Liver (tissue), 9 donors: Measurements from ENCODE around the gene MUCL3. TPM values are rescaled to one million over a fixed set of nuclear protein-coding genes. Genes with fewer than 3 reads are reported as not detected.

ENCODE experiments used
- DNase-seq: peaks from one replicate; pipeline ENCODE4 v3.0.0-alpha.2; 2017; ENCODE audit warnings: low spot score
- H3K27ac ChIP-seq, 2 donors: one replicate each; pipeline ENCODE4 v1.7.0; 2013; ENCODE audit warnings: inconsistent platforms in 2 of 2, low read length in 2 of 2, control low read depth in 1 of 2, low read depth in 1 of 2, mild to moderate bottlenecking in 1 of 2
- H3K27me3 ChIP-seq, 4 donors: one replicate each; pipeline versions ENCODE4 v1.6.1 to v1.7.0; 2013; ENCODE audit warnings: low read length in 3 of 4, inconsistent platforms in 1 of 4, mild to moderate bottlenecking in 1 of 4, moderate library complexity in 1 of 4; ENCODE audit not compliant: control insufficient read depth in 4 of 4, insufficient read depth in 4 of 4
- H3K36me3 ChIP-seq, 4 donors: one replicate each; pipeline versions ENCODE4 v1.6.1 to v1.7.0; 2013; ENCODE audit warnings: low read length in 3 of 4, mild to moderate bottlenecking in 3 of 4, low read depth in 1 of 4, moderate library complexity in 1 of 4; ENCODE audit not compliant: control insufficient read depth in 4 of 4, insufficient read depth in 3 of 4
- H3K4me1 ChIP-seq, 4 donors: one replicate each; pipeline versions ENCODE4 v1.6.1 to v1.7.0; 2013; ENCODE audit warnings: low read length in 3 of 4, mild to moderate bottlenecking in 3 of 4, moderate library complexity in 1 of 4; ENCODE audit not compliant: control insufficient read depth in 4 of 4, insufficient read depth in 4 of 4
- H3K4me3 ChIP-seq, 3 donors: one replicate each; pipeline versions ENCODE4 v1.6.1 to v1.7.0; 2013; ENCODE audit warnings: low read length in 3 of 3, control low read depth in 1 of 3, low read depth in 1 of 3, mild to moderate bottlenecking in 1 of 3
- H3K9ac ChIP-seq, 2 donors: one replicate each; pipeline ENCODE4 v1.7.0; 2013; ENCODE audit warnings: low read length in 2 of 2, mild to moderate bottlenecking in 2 of 2, moderate library complexity in 2 of 2, control low read depth in 1 of 2, low read depth in 1 of 2
- H3K9me3 ChIP-seq, 4 donors: one replicate each; pipeline versions ENCODE4 v1.6.1 to v1.7.0; 2013; ENCODE audit warnings: low read length in 3 of 4; ENCODE audit not compliant: control insufficient read depth in 4 of 4
- ATF3 ChIP-seq: IDR thresholded peaks from 2 replicates; pipeline ENCODE4 v1.6.1; 2016; ENCODE audit warnings: antibody characterized with exemption
- EGR1 ChIP-seq, 2 donors: IDR thresholded peaks; 2 replicates each; pipeline ENCODE4 v1.6.1; 2016 to 2018; ENCODE audit warnings: antibody characterized with exemption in 2 of 2, low read depth in 2 of 2
- FOXA2 ChIP-seq: IDR thresholded peaks from 2 replicates; pipeline ENCODE4 v1.6.1; 2016; ENCODE audit warnings: antibody characterized with exemption
- GABPA ChIP-seq, 2 donors: IDR thresholded peaks in 1 of 2; conservative IDR thresholded peaks in 1 of 2; 2 replicates each; pipeline ENCODE4 v1.6.1; 2016; ENCODE audit warnings: antibody characterized with exemption in 2 of 2, mild to moderate bottlenecking in 1 of 2, moderate library complexity in 1 of 2
- HNF4A ChIP-seq, 2 donors: conservative IDR thresholded peaks; 2 replicates each; pipeline ENCODE4 v1.6.1; 2016; ENCODE audit warnings: antibody characterized with exemption in 2 of 2, mild to moderate bottlenecking in 2 of 2
- JUND ChIP-seq, 2 donors: IDR thresholded peaks; 2 replicates each; pipeline ENCODE4 v1.6.1; 2016; ENCODE audit warnings: antibody characterized with exemption in 2 of 2
- MAX ChIP-seq: IDR thresholded peaks from 2 replicates; pipeline ENCODE4 v1.6.1; 2016; ENCODE audit warnings: antibody characterized with exemption
- REST ChIP-seq: IDR thresholded peaks from 2 replicates; pipeline ENCODE4 v1.6.1; 2016; ENCODE audit warnings: antibody characterized with exemption, mild to moderate bottlenecking
- RXRA ChIP-seq, 2 donors: IDR thresholded peaks; 2 replicates each; pipeline ENCODE4 v1.6.1; 2017 to 2018; ENCODE audit warnings: antibody characterized with exemption in 2 of 2, mild to moderate bottlenecking in 1 of 2
- YY1 ChIP-seq: IDR thresholded peaks from 2 replicates; pipeline ENCODE4 v1.6.1; 2016; ENCODE audit warnings: antibody characterized with exemption, mild to moderate bottlenecking
- ZBTB33 ChIP-seq: IDR thresholded peaks from 2 replicates; pipeline ENCODE4 v1.6.1; 2016; ENCODE audit warnings: antibody characterized with exemption
- WGBS: extraction: QIAGEN DNeasy Blood & Tissue Kit; methylation state at CpG from one replicate; pipeline ENCODE4 v1.1.7; 2013; 5-methylcytosine and 5-hydroxymethylcytosine counted together
- polyA plus RNA-seq, 2 donors: library from polyadenylated mRNA; stranded (reverse) in 1 of 2; unstranded in 1 of 2; fragments of 200-250 nt in 1 of 2; fragments of >200 nt in 1 of 2; fragmentation: Nextera tagmentation in 1 of 2; extraction: Ambion mirVana in 1 of 2; gene quantifications; one replicate each; pipeline versions ENCODE4 v1.2.1 to v1.2.3, GENCODE V29; 2013 to 2015
- total RNA-seq, 2 donors: library from RNA; depleted of rRNA; stranded (reverse); fragments of >200 nt; gene quantifications; one replicate each; pipeline ENCODE4 v1.2.3, GENCODE V29; 2014
- TF ChIP-seq, protein P1 (sequence below): fragments of 150-350 bp; IDR thresholded peaks from 2 replicates; pipeline ENCODE4 v1.5.1; 2017; ENCODE audit warnings: improper control_type of control experiment, low read depth, low read length; ENCODE audit not compliant: missing input control
- donor health status: healthy.
- donor health status: healthy.
- donor health status: healthy.
- donor health status: healthy.
- donor health status: healthy.

Gene MUCL3
- total and polyA plus RNA-seq, 4 donors, result under 0.01 TPM; not detected in 3

DNA sequence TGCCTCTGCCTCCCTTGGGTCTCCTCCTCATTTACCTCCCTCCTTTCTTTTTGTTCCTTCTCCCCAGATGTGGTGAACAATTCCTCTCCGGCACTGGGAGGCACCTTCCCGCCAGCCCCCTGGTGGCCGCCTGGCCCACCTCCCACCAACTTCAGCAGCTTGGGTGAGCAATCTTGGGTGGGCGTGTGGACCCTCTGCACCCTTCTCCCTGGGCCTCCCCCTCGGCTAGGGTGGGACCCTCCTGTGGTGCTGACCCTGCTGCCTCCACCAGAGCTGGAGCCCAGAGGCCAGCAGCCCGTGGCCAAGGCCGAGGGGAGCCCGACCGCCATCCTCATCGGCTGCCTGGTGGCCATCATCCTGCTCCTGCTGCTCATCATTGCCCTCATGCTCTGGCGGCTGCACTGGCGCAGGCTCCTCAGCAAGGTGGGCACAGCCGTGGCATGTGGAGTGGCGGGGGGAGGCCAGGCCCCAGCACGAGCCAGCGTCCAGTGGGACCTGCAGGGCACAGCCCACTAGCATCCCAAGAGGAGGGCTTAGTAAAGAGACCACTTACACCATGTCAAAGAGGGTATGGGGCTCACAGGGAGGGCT, 47.7 kb upstream of the MUCL3 start:
- DNase-seq, result no peak
- no peak overlapping the region for H3K4me3 ChIP-seq
- H3K27me3 ChIP-seq, result no peaks in the 10 kb centered on the region
- peaks cover 0 to 14% (median 1%) of the 10 kb centered on the region in 4 donors for H3K36me3 ChIP-seq
- TF ChIP-seq, protein P1, sequence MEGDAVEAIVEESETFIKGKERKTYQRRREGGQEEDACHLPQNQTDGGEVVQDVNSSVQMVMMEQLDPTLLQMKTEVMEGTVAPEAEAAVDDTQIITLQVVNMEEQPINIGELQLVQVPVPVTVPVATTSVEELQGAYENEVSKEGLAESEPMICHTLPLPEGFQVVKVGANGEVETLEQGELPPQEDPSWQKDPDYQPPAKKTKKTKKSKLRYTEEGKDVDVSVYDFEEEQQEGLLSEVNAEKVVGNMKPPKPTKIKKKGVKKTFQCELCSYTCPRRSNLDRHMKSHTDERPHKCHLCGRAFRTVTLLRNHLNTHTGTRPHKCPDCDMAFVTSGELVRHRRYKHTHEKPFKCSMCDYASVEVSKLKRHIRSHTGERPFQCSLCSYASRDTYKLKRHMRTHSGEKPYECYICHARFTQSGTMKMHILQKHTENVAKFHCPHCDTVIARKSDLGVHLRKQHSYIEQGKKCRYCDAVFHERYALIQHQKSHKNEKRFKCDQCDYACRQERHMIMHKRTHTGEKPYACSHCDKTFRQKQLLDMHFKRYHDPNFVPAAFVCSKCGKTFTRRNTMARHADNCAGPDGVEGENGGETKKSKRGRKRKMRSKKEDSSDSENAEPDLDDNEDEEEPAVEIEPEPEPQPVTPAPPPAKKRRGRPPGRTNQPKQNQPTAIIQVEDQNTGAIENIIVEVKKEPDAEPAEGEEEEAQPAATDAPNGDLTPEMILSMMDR, result no peak
- no peak for TF ChIP-seq ZBTB33
- TF ChIP-seq FOXA2, result no peak
- no peak for TF ChIP-seq JUND (IDR thresholded peaks at IDR 0.05)
- TF ChIP-seq GABPA (IDR thresholded peaks at IDR 0.05 in 1 of 2, conservative IDR thresholded peaks at IDR 0.05 in 1 of 2), result no peak
- TF ChIP-seq REST, result no peak
- TF ChIP-seq ATF3, result no peak
- TF ChIP-seq HNF4A (conservative IDR thresholded peaks at IDR 0.05), result no peak
- TF ChIP-seq YY1, result no peak
- no peak for TF ChIP-seq MAX
- H3K9me3 ChIP-seq, result no peaks in the 10 kb centered on the region
- no peak overlapping the region for H3K9ac ChIP-seq
- no peak overlapping the region for H3K27ac ChIP-seq
- 90% methylated on average over 16 of the region's 16 CpGs for WGBS
- H3K4me1 ChIP-seq, result no peaks in the 10 kb centered on the region

DNA sequence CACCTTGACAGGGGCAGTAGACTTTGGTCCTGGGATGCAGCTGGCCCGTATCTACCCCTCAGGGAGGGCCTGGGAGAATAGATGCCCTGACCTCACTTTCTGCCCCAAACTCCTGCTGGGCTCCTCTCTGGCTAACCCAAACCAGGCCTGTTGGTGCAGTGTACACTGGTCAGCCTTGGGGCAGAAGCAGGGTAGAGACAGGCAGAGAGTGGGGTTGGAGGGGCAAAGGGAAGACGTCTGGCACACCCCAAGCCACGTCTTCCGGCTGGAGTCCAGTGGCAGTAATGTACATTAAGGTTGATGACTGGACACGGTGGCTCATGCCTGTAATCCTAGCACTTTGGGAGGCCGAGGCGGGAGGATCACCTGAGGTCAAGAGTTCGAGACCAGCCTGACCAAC, 47.1 kb upstream of the MUCL3 start:
- WGBS, result 95% methylated on average over 8 of the region's 8 CpGs
- DNase-seq, result no peak
- no peak for TF ChIP-seq RXRA (IDR thresholded peaks at IDR 0.05)
- TF ChIP-seq MAX, result no peak
- no peak for TF ChIP-seq REST
- TF ChIP-seq EGR1 (IDR thresholded peaks at IDR 0.05; ENCODE audit: low read depth in 2 of 2), result no peak
- TF ChIP-seq YY1, result no peak
- H3K9me3 ChIP-seq, result no peaks in the 10 kb centered on the region
- no peak overlapping the region for H3K9ac ChIP-seq
- peaks cover 0 to 15% (median 1%) of the 10 kb centered on the region in 4 donors for H3K36me3 ChIP-seq
- no peak overlapping the region for H3K27ac ChIP-seq
- H3K4me3 ChIP-seq, result no peak overlapping the region
- H3K27me3 ChIP-seq, result no peaks in the 10 kb centered on the region
- H3K4me1 ChIP-seq, result no peaks in the 10 kb centered on the region
